NCI-H128 (cell line): ENCODE measurements around the gene TTC7B.

ENCODE experiments used
- DNase-seq: peaks from one replicate; lab custom pipeline; 2025; ENCODE audit not compliant: unreplicated experiment; lab: John Stamatoyannopoulos, UW

TTC7B gene

DNA sequence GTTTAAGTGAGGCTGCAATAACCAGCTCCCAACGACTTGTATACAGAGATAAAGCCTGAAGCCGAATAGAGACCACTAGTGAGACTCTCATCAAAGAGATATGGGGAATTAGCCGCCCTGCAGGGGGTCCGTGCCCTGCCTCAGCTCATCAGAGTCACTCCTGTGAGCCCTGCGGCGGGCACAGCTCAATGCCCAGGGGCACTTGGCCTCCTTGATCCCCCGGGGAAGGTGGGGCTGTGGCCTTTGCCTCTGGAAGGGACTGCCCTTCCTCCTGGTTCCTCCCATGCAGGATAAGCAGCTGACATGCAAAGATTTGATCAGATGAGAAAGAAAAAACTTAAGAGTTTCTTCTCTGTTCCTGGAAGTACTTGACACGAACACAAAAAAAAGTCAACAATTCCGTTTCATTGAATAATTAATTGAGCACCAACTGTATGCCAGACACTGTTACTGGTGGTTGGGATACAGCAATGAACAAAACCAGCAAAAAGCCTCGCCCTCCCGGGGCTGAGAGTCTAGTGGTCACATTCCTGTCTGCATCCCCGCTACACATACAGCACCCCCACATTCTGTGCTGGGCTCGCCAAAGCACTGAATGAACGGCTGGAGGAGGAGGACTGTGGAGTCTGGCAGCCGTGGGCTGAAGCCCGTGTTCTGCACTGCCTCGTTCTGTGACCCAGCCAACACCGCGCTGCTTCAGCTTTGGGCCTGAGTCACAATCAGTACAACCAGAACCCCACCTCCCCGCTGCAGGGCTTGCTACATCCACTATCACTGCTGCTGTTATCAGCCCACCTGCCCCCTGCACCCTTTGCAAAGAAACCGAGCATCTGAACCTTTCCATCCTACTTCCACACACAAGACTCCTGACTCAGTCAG, 10.3 kb downstream of the TTC7B start:
- no peak for DNase-seq

DNA sequence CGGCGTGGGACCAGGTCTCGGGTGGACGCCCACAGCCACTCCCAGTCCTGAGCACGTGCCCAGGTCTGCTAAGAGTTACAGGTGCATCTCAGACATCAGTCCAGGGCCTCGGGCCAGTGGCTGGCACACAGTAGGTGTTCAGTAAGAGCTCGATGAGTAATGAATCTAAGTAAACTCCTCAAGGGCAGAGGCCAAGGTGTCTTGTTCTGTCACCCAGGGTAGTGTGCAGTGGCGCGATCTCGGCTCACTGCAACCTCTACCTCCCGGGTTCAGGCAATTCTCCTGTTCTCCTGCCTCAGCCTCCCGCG, 11.2 kb downstream of the TTC7B start:
- DNase-seq: no peak

- DNase-seq: no peak
Measured at GRCh38 chr14:90804292-90805083, 11.7 kb downstream of the TTC7B start.

GRCh38 chr14:90803249-90803648, 13.0 kb downstream of the TTC7B start:
- no peak for DNase-seq

DNA sequence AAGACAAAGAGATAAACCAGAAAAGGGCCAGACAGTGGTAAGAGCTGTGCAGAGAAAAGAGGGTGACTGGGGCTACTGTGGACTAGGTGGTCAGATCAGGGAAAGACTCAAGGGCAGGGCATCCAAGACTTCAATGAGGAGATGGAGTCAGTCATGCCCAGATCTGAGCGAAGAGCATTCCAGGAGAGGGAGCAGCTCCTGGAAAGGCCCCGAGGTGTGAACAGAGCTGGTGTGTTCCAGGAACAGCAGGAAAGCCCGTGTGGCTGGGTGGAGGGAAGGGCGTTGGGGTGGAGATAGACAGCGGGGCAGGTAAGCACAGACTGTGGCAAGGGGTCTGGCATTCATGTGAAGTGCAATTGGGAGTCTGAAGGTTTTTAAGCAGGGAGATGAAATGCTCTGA, 16.8 kb downstream of the TTC7B start:
- no peak for DNase-seq

DNA sequence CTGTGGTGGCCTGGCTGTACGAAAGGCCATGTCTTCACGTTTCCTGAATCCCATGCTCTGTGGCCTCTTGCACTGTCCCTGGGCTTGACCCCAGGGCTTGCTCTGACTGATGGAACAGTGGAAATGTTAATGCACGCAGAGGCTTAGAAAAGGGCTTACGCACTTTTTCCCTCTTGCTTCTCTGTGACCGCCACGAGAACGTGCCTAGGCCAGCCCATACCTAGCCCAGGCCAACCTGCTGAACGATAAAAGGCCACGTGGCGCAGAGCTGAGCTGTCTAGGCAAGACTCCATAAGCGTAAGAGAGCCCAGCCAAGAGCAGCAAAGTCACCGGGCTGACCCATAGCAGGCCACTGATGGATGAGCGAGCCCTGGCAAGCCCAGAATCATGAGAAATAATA, 18.3 kb downstream of the TTC7B start:
- DNase-seq: no peak

DNA sequence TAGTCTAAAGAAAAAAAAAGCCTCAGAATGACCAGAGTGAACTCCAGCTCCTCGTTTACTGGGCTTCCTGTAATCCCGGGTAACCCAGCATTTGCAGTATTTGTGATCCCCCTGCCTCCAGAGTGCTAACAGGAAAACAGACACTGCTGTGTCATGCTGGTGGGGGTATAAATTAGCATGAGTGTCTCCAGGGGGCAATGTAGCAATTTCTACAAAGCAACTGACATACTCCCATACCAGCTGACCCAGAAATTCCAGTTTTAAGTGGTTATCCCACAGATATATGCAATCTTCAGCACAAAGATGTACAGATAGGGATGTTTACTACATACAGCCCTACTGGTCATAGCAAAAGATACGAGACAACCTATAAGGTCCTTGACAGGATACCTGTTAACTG, 18.8 kb downstream of the TTC7B start:
- DNase-seq: no peak

DNA sequence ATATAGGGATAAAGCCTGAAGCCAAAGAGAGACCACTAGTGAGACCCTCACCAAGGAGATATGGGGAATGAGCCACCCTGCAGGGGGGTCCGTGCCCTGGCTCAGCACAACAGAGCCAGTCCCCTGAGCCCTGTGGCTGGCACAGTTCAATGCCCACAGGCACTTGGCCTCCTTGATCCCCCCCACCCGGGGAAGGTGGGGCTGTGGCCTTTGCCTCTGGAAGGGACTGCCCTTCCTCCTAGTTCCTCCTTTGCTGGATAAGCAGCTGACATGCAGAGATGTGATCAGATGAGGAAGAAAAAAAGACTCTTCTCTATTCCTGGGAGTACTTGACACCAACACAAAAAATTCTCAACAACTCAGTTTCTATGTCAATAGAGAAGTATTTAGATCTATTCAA, 19.9 kb downstream of the TTC7B start:
- DNase-seq: no peak

DNA sequence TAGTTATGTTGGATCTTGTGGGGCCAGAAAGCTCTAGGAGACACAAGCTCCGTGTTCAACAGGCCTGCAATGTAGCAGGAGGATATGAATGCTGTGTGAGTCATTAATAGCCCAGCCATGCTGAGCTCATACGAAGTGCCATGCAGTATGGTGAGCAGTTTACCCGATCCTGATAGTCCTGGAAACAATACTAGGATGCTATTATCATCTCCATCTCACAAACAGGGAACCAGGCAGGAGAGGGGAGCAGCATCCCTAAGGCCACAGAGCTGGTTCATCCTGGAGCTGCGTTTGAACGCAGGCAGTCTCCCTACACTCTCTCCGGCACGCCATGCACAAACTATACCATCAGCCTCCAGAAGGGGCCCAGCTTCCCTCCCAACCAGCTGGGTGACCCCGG, 20.5 kb downstream of the TTC7B start:
- DNase-seq: no peak

GRCh38 chr14:90791486-90791885, 24.7 kb downstream of the TTC7B start:
- no peak for DNase-seq

DNA sequence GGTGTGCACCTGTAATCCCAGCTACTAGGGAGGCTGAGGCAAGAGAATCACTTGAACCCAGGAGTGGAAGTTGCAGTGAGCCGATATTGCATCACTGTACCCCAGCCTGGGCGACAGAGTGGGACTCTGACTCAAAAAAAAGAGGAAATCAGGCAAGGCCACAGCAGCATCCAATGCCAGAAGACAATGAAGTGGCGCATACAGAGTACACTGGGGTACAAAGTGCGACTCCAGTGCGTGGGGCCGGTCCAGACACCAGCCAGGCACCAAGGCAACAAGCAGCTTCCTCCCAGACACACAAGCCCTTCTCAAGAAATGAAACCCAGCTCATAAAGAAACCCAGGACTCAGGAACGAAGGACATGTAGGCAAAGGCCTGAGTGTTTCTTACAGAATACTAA, 28.2 kb downstream of the TTC7B start:
- no peak for DNase-seq

GRCh38 chr14:90785876-90786450, 30.3 kb downstream of the TTC7B start:
- DNase-seq: no peak

DNA sequence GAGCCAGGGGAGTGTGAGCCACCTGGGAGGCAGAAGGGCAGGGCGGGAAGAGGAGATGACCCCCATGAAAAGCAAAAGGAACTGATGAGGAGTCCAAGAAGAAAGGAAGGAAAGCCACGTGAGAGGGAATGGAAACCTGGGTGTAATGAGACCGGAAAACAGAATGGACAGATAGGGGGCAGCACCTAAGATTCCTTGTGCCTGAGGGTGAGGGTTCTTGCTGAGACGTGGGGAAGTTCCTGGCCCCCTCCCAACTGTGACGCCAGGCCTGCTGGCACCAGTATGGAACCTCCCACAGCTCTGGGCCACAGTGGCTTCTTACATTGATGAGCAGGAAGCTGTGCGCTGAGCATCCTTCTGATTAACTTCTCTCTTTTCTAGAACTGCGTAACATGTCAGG, 30.8 kb downstream of the TTC7B start:
- DNase-seq: no peak

DNA sequence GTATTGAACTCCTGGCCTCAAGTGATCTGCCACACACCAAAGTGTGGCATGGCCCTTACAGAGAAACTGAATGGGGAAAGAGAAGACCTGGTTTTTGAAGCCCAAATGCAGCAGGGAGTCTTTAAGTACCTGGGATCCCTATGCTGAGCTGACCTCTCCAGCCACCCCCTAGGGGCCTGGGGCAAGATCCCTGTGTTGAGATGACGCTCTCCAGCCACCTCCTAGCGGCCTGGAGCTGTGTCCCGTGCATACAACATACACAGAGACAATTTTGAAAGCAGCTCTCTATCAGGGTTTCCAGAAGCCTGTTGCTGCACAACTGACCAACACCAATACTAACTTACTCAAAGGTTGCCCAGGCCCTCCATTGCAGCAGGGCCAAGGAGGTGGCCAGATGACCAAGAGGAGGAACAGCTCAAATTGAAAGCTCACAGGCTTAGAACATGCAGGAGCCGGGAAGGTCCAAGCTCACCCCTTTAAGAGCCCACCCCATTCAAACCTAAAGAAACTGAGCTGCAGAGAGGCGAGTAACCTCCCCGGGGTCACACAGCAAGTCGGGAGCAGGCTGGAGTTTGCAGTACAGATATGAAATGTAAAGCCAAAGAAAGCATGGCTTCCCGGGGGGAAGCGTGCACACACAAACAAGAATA, 31.5 kb downstream of the TTC7B start:
- DNase-seq: no peak

DNA sequence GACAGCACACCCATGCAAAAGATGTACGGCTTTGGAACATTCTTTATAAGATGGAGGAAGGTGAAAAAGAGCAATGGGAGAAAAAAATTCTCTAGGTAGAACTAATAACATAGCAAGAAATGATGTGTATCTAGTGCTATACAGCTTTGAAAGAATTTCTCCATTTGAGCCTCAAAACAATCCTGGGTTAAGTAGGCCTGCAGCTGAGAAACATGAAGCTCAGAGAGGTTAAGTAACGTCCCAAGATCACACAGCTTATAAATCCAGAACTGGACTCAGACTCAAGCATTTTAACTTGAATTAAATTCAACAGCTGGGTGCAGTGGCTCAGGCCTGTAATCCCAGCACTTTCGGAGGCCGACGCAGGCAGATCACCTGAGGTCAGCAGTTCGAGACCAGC, 32.9 kb downstream of the TTC7B start:
- no peak for DNase-seq

- no peak for DNase-seq
Measured at GRCh38 chr14:90782892-90783291, 33.3 kb downstream of the TTC7B start.

DNA sequence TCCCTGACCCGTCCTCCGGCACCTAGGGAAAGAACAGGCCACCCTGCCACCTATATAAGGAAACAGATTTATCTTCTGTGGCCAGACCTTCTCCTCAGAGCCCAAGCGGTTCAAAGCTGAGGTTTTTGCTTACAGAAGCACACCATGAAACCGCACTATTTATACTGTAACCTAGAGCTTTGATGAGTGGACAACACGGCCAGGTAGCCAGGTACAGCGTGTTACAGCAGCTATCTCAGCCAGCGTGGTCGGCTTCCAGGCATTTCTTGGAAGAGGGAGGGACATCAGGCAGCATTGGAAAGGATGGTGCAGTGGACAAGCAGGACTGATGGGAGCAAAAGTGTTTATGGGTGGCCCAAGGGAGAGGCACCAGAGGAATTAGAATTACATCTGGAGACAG, 34.4 kb downstream of the TTC7B start:
- no peak for DNase-seq

DNA sequence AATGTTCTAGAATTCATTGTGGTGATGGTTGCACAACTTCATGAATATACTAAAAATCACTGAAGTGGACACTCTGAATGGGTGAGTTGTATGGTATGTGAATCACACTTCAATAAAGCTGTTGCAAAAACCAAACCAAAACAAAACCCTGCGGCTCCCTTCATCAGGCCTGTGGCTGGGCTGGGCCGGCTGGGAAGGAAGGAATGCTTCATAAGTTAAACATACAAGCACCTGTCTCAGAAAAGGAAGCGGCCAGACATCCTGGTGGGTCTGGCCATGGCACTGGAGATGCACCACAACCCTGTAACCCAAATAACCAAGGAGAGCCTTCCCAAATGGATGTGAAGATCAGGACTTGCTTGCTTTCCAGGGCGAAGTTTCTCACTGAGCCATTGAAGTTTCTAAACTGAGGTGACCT, 34.9 kb downstream of the TTC7B start:
- DNase-seq: no peak

GRCh38 chr14:90780519-90780918, 35.7 kb downstream of the TTC7B start:
- DNase-seq: no peak

DNA sequence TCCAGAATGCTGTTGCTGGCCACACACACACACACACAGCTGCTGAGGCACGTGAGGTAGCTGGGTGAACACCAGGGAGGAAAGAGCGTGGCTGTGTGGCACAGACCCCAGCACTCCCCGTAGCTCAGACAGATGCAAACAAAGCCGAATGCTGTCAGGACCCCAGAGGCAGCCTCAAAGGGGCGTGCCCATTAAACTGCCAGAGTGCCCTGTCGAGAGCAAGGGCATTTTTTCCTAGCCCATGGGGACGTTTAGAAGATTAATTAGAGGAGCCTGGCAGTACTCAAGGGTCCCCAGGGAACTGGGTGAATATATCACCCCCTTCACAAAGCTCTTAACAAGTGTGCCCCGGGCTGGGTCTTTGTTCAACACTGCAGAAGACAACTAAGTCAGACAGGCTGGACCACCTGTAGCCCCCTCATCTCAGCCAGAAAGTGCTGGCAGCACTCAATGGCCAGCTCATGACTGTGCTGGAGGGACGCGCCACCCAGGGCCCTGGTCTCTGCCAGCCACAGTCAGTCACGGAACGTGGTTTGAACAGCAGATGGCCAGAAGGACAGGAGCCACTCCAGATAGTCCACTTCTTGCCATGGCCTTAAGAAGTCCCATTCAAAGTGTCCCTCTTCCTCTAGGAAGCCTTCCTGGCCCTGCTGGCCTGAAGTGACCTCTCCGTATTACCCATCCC, 37.5 kb downstream of the TTC7B start:
- DNase-seq: peak; percentile 24

GRCh38 chr14:90777830-90778485, 38.3 kb downstream of the TTC7B start:
- no peak for DNase-seq
